Raji (cell line): ENCODE data around the gene SDR39U1.

Source experiments
- POLR2A ChIP-seq: IDR thresholded peaks from 2 replicates; pipeline ENCODE4 v1.6.1; 2011; ENCODE audit warnings: low read depth, low read length, control low read depth; ENCODE audit not compliant: insufficient read depth

The SDR39U1 gene

DNA sequence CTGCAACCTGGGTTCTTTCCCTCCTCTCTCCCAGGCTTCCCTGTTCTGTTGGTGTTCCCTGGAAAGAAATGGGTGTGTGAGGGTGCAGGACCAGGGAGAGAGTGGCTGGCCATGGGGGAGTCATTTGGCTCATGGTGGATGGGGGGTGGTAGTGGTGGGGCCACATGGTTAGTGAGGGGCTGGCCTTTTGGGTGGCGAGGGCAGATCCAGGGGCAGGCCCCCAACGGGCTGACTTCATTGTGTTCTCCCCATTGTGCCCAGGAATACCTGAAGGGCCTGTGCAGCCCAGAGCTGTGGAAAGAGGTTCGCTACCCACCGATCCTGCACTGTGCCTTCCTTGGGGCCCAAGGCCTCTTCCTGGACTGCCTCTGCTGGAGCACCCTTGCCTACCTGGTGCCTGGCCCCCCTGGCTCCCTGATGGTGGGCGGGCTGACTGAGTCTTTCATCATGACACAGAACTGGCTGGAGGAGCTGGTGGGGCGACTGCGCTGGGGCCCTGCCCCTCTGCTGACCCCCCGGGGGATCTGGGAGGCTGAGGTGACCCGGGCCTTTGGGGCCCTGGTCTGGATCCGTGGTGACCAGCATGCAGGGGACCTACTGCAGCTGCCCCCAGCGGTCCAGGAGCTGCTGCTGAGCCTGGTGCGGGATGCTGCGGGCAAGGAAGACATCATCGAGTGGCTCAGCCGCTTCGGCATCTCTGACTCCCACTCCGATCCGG, 34.8 kb downstream of the SDR39U1 start:
- no peak for TF ChIP-seq POLR2A

DNA sequence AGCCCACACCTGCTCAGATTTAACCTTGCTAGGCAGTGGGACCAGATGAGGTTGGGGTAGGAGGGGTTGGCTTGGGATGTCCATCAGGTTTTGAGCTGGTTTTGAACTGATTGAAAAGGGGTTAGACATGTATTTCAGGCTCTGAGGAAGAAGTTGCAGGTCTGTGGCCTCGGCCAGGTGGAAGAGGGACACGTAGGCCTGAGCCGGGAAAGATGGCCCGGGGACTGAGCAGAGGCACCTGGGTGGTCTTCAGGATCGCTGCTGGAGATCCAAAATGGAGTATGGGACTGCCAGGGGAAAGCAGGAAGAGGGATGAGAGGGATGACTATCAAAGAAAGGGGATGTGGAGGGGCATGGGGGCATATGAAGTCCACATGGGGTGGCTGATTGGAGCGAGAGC, 36.2 kb downstream of the SDR39U1 start:
- no peak for TF ChIP-seq POLR2A

- TF ChIP-seq POLR2A = no peak
Measured at GRCh38 chr14:24404814-24405213, 37.8 kb downstream of the SDR39U1 start.

DNA sequence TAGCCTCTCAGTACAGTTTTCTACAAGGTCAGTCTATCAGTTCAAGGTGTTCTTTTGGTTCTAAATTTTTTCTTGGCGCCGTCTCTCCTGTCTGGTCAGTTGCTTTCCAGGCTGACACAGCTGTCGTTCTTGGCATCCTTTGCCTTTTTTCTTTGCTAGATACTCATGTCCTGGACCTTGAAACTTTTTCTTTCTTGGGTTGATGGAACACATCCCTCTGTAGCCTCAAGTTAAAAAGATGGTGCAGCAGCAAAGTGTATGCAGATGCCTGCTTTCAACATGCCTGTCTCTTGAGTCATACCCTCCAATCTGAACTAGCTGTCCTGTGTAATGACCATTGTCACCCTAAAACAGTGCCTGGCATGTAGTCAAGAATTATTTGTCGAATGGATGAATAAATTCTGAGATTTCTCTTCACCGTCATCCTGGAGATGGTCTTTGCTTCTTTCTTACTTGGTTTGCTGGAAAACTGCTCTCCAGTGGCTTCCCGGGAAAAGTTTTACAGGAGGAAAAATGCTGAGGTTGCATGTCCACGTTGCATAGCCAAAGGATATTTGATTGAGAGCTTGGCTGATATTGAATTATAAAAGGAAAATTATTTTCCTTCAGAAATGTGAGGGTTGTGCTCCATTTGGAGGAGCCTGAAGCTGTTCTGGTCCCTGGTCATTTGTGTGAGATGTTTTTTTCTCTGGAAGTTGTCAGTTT, 39.1 kb downstream of the SDR39U1 start:
- no peak for TF ChIP-seq POLR2A

DNA sequence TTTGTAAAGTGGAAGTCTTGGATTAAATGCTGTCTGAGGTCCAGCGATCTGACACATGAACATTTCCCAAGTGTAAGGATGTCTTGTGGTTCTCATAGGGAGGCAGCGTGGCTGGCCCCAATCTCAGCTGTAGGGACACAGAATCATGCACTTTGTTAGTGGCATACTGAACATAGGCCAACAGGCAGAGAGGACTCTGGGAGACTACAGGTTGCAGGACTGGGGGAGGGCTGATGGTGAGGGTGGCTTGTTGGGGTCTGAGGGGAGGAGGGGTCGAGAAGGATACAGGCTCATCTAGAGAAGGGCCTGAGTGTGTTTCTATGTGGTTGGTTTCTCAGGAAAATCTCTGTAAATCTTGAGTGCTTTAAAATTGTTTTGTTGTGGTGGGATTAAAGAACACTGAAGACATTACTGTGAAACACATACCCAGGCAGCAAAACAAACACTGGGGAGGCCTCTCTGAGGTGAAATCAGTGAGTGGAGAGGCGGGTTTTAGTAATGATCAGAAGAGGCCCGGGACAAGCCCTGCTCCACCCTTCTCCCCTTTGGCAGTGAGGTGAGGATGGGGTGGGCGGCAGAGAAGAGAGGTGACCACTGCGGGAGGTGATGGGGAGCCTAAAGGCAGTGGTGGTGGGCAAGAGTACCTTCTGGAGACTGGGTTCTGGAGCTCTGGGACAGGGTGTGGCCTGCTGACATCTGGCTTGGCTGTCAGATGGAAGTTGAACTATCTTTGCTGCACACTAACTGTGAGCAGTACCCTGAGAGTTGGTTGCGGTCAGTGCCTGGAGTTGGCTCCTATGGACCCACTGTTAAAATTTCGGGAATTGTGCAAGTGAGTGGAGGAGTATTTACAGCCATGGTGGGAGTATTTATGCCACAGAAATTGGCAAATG, 40.5 kb downstream of the SDR39U1 start:
- TF ChIP-seq POLR2A = no peak

DNA sequence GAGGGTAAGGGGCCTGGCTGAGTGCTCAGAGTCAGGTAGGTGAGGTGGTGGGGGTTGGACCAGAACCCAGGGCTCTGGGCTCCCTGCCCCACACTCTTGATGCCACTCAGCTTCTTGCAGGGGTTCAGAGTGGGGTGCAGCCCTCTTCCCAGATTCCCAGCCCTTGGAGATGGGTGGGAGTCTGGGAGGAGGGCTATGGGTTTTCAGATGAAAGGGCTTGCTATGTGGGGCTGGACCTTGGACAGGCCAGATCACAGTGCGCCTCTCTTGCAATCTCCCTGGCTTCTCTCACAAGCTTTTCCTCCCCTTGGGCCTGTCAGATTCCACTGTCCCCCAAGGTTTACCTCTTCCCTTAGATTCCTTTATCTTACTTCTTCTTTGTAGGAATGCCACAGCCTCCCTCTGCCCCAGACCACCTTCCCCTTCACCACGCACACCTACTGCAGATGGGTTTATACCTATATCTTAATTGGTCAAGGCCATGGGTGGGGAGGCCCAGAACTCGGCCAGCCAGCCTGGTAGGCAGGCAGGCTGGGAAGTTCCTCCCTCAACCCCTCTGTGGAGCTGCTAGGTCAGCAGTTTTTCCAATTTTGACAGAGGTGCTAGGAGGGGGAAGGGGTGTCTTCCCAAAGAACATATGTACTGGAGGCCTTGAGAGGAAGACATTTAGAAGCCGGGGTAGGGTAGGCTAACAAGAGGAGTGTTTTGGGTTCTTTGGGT, 42.4 kb downstream of the SDR39U1 start:
- no peak for TF ChIP-seq POLR2A

DNA sequence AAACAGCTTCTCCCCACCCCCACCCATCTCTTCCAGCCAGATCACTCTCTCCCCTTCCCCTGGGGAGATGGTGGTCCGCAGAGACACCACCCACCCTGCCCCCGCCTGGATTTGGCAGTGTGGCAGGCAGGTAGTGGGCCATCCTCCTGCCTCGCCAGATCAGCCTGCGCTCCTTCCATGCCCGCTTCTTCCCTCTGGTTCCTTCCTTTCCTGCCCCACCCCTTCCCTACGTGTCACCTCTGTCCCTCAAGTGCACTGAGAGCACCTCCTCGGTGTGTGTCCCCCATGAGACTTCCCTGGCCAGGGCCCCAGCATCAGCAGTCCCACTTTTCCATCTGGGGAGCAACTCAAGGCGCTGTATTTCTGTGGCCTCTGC, 43.1 kb downstream of the SDR39U1 start:
- no peak for TF ChIP-seq POLR2A

- no peak for TF ChIP-seq POLR2A
Measured at GRCh38 chr14:24398653-24399446, 43.7 kb downstream of the SDR39U1 start, which contains the start of gene NYNRIN. Gene NYNRIN (plus strand): TSS chr14:24399003. CDS start chr14:24399247, 244 bp downstream.

DNA sequence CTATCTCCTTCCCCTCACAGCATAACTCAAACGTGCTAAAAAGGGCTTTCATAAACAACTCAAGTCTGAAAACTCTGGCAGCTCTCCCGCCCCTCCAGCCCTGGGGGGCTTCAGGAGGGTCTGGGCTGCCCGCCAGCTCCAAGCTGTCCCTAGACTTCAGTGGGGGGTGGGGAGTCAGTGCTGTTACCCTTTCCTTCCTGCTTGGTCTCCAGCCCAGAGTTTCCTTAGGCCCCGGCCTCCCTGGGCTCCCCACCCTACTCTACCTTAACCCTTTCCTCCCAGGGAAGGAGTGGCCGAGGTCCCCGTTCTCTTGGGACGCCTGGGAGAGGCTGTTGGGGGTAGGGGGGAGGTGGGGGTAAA, 44.3 kb downstream of the SDR39U1 start:
- TF ChIP-seq POLR2A = no peak

DNA sequence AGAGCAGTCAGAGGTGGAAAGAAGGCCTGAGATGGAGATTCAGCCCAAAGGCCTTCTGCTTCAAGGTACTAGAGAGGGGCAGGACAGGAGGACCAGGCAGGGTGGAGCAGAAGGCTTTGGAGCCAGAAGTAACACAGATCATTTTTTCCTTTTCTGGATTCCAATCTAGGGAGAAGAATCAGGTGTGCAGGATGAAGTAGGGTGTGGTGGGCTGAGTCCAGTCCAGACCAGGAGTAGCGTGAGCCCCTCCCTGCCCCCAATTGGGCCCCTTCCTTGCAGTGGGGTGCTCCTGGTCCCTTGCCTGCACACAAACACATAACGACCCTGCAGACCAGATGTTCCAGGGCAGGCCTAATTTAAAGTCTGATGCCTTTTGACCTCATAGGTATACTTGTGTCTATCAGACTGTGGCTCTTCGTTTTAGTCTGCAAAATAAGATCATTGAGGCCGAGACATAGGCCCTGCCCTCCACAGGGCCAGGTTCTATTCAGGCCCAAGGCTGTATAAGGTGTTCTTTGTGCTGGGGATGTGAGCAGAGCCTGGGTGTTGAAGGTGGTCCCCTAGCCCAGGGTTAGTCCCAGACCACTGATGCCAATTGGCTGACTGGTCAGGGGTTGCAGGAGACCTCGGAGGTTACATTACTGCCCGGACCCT, 44.8 kb downstream of the SDR39U1 start:
- TF ChIP-seq POLR2A = no peak

- no peak for TF ChIP-seq POLR2A
Measured at GRCh38 chr14:24395609-24396582, 46.7 kb downstream of the SDR39U1 start.

DNA sequence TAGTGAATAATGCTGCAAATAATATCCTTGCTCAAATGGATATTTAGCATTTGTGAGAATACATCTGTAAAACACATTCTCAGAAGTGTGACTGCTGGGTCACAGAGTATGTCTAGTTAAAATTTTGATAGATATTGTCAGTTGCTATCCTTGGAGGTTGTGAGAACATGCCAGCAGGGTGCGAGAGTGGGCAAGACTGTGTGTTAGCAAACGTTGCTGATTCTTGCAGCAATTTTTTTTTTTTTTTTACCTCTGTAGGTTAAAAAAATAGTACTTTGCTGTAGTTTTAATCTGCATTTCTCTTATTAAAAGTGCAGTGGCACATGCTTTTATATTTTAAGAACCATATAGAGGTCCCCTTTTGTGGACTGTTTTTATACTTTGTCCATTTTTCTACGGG, 48.3 kb downstream of the SDR39U1 start:
- TF ChIP-seq POLR2A = no peak
